Left hindlimb (tissue), 1 donor: ENCODE measurements around the gene TRIM31.

Experiments used
- DNase-seq: peaks from one replicate; pipeline ENCODE4 v3.0.0-alpha.2; 2018

TRIM31 gene

DNA sequence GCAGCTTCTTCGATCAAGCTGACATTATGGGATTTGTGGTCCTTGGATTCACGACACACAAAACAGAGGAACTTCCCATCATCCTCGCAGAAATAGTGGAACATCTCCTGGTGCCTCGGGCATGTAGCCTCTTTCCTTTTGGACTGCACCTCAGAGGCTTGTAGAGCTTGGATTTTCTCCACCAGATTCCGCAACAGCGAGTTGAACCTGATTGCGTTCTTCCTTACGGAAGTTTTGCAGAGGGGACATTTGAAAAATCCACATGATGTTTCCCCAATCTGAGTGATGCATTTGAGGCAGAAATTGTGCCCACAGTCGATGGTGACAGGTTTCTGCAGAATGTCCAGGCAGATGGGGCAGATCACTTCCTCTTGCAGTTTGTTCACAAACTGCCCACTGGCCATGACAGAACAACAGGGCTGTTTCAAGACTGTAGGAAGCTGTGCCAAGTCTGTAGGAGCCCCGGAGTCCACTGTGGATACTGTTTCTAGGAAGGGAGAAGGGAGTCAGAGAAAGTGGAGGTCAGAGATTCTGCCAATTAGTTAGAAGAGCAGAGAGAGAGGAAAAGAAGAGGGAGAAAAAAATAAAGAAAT, 392 bp downstream of the TRIM31 start:
- DNase-seq = no peak

DNA sequence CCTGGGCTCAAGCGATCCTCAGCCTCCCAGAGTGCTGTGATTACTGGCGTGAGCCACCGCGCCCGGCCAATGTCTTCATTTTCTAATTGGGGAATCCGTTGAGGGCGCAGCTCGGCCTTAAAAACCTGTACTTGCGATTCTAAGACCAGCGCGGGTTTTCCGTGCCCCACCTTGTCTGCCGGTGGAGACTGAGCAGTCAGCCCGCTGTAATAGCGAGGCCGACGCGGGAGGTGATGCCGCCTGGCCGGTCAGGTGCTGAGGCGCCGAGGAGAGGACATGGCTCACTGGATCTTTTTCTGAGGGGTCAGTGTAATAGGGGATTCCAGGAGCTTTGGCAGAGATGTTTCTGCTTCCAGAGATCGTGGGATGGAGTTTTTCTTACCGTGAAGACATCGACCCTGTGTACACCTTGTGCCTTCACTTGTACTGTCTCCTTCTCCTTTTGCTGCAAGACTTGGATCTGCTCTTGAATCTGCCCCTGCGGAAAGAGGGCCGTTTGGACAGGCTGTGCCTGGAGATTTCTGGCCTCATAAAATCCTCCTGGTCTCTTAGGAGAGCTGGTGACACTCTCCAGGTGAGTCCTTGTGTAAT, 1.5 kb downstream of the TRIM31 start:
- DNase-seq = no peak

DNA sequence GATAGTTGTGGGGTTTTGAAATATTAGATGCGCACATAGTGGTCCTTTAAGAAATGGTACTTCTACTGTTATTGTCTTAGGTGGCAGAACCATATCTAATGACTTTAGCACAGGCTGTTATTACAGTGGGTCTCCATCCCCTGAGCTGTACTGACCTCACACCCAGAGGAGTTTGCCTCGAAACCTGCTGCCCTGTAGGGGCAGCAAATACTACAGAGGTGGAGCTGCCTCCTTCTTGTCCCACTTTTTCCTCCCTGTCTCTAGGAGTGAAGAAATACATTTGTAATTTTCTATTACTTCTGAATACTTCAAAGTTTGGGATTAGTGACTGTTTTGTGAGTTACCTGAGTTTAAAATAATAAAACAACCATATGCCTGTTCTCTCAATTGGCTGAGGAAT, 8.2 kb downstream of the TRIM31 start:
- no peak for DNase-seq

DNA sequence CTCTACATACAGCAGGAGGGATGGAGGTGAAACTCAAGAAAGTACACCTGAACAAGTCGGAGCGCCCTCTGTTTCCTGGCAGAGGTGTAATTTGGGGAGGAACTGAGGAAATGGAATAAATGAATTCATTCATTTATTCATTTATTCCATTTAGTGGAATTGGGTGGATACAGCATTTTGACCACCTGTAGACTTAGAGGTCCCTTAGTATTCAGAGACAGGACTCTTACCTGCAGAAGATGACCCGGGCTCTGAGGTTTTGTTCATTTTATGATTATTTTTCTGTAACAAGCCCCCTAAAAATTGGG, 9.1 kb downstream of the TRIM31 start:
- DNase-seq = no peak

DNA sequence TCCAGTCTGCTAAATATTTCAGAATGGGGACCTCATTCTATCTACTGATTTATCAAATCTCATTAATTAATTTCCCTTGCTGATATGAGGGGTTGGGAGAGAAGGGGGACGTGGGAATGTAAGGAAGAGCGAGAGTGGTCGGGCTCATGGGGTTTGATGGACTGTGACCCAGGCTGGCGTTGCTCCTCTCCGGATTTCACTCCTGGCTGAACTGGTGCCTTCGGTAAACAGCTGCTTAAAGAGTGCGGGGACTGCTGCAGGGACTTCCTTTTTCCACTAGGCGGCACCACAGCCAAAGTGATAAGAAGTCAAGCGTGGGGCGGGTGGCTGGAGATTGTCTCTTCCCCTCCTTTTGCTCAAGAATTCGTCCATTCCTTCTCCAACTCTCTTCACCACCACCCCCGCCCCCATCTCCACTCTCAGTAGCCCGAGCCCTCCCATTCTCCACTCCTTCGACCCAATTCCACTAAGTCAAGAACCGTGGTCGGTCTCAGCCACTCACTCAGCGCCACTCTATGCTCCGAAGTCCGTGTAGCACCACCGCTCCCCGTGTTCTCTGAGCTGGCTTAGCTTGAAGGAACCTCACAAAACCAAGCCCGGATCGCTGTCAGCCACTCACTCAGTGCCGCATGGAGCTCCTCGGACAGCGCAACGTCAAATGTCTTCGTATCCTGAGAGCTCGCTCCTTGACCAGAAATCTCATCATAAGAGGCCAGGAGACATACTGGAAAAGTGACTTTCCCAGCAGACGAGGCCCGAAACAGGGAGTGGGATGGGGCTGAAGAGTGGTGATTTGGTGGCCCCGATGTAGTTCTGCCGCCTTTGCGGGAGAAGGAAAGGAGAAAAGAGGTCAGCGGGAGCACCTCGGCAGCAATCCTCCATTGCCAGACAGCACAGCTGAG, 9.7 kb downstream of the TRIM31 start:
- peak; percentile 81 for DNase-seq

DNA sequence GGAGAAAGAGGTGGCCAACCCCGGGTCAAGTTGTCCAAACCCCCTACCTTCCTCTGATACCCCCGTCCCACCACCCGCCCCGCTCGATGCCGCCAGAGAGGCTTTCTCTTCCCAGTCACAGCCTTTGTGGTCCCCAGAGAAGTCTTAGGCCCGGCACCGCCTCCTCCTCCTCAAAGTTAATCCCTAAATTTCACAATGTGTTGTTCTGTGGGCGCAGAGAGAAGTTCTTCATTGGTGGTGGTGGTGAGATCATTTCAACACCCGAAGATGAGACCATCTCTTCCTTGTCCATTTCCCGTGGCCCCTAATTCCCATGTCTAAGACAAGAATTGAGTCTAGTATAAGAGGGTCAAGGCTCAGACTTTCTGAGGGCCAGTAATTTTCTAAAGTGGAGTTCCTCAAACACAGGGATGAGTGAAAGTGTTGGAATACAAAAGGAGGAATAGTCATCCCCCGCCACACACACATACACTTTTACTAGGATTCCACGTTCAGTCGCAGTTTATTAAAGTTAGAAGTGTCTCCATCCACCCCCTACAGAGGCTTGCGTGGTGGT, 10.4 kb downstream of the TRIM31 start:
- no peak for DNase-seq

DNA sequence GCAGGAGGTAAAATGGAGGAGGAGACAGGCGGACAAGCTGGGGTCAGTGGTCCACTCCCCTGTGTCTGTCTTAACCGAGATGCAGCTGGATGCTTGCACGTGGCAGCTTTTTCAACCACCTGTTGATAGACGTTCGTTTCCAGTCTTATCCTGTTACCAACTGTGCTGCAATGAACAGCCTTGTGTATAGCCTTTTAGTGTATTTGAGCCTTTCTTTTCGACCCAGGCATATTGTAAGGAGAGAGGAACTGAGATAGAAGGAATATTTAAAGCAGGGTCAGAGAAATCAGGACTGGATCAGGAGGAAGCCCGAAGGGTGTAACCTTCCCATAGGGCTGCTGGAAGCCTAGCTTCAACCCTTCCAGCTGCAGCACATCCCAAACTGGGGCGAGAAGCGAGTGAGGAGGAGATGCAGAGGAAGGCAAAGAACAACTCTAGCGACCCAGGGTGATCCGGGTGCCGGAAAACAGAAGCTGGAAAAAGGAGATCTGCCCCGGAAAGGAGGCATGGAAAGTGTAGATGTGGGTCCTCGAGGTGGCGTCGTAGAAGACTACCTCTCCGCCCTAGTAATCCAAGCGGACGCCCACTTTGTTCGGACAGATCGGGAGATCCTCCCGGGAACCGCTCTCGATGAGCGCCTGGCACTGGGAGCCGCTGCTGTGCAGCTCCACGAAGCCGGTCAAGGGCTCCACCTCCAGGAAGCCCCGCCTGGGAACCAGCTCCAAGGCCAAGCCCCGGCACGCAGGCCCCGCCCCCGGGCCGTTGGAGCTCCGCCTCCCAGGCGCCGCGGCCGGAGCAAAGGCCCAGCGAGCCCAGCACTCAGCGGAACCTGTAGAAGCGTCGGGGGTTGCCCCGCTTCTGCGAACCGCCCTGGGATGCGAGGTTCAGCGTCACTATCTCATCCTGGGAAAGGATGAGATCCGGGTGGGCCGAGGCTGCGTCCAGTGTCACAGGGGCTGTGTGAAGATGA, 11.2 kb downstream of the TRIM31 start:
- DNase-seq = peak; percentile 85

DNA sequence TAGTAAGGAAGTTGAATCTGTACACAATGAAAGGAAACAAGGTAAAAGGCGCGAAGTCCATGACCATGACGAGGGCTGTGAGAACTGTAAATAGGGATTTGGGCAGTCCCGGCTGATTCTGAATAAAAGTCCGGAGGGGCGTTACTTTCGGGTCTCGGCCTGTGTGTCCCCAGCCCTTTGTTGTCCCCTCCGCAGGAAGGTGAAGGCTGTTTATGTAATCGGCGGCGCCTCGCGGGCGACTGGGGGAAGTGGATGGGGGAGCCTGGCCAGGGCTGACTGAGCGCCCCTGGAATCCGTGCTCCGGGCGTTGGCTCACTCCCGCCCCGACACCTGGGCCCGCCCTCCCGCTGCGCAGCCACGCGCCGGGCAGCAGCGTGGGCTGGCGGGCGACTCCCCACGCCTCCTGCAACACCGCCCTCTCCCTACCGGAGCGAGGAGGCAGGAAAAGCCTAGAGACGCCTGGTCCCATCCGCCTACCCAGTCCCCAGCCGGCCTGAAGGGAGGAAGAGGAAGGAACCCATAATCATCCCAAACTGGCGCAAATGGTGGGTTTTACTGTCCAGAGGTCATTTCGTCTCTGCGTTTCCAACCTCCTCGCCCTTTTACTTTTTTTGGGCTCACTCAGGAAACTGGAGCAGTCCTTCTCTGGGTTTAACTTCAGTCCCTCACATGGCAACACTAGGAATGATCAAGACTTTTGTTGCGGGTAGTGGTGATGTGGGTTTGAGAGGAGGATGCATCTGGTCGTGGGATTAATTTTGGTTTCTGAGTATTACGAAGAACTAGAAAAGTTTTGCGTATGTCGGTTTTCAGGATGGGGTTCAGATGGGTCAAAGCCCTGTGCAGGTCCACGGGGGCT, 12.1 kb downstream of the TRIM31 start:
- DNase-seq = no peak

DNA sequence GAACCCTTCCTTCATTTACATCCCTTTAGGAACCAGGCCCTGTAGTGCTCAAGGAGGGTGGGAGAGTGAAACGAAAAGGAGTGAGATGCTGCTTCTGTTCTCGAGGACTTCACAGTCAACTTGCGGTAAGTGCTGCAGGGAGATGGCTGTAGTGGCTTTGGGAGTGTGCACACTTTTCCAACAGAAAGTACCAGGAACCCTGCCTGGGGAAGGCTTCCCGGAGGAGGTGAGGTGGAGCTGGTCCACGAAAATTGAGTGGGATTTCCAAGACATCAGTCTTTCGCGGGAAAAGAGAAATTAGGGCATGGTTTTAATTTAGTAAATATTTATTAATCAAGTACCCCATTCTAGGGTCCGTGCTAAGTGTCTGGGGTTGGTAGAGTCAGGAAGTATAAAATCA, 12.7 kb downstream of the TRIM31 start:
- no peak for DNase-seq

DNA sequence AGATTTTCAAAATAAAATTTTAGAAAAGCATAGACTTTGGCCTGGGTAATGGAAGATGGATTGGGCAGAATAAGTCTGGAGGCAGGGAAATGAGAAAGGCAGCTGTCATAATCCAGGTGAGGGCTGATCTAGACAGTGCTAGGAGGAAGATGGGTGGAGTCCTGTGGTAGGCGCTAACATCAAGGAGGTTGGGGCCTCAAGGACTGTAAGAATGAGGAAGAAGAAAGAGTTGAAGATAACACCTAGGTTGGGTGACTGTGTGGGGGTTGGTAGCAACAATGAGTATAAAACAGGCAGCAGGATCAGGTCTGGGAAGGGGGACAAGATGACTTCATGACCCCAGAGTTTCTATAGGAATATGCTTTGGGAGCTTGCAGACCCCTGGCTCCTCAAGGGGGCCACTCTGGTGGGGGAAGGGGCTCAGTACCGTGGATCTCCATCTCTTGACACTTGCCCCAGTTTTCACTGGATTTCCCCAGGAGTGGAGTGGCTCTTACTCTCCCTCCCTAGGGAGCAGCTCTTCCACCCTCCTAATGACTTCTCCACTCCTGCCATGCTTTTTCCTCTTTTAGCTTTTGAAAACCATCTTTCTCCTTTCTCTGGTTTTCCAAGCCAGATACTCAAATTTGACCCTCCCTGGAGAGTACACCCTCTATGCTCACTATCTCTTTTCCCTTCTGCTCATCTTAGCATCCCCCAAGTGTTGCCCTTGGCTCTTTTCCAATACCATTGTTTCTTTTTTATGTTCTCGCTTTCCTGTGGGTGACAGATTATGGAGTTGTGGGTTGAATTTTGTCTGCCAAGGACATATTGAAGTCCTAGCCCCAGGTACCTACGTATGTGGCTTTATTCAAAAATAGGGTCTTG, 14.8 kb downstream of the TRIM31 start:
- DNase-seq = no peak

DNA sequence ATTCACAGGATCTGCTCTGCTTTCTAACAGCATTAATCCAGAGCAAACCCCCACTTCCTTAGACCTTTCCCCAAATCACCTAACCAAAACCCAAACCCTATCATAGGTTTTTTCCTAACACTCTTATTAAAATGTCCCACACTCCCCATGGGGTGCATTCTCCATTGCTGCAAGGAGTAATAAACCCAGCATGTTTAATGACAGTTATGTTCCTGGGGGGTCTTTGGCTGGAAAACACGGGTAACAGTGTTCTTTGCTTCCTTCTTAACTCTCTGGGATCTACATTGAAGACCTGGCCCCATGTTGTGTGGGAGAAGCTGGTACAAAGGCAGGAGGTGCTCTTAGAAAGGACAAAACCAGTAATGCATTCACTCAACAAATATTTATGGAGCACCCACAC, 16.1 kb downstream of the TRIM31 start:
- DNase-seq = no peak

DNA sequence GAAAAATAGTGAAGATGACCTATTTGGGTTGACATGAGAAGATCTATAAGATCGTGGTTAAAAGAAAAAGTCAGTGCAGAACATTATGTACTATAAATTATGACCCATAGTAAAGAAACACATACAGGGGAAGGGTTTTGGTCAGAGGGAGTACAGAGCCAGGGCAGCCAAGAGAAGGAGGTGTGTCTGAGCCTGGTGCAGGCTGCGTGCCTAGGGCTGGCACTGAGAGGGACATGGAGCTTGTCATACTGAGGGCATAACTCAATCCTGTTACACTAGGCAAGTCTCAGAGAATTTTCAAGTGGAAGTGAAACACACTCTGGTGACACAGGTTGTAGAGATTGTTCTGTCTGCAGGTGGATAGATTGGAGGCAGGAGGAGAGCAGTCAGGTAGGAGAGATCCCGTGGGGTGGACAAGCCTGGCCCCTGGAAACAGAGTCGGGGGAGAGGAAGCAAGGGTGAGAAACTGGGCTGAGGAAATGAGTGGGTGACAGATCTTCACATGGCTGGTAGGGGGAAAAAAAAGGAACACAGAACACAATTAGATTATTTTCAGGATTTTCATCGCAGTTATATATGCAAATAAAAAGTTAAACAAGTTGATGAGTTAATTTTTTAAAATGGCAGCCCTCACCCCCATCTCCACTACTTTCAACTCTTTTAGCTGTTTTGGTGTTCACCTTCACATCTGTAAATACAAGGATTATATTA, 18.8 kb downstream of the TRIM31 start:
- DNase-seq = no peak

DNA sequence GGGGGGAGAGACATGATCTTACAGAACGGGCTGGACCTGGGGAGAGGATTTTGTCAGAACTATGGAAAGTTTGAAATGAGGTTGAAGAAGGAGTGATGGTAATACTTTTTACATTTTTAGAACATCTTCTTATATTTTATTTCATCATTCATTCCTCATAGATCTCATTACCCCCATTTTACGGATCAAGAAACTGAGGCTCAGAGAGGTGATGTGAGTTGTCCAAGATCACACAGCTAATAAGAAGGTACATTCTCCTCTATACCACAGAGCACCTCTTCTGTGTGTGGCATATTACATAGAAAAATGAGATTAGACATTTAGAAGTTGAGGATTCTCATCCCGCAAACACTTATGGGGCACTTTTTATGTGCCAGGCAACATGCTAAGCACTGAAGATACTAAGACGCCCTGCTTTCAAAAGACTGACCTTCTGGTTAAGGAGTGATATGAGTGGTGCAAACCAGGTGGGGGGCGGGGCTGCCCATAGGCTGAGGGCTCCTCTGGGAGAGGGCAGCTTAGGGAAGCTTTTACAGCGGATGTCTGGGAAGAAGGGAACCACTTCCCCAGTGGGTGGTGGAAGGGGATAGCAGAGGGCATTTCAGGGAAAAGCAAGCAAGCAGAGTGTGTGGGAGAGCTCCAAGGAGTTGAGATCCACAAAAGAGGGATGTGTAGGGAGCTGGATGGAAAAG, 19.9 kb downstream of the TRIM31 start:
- DNase-seq = no peak

DNA sequence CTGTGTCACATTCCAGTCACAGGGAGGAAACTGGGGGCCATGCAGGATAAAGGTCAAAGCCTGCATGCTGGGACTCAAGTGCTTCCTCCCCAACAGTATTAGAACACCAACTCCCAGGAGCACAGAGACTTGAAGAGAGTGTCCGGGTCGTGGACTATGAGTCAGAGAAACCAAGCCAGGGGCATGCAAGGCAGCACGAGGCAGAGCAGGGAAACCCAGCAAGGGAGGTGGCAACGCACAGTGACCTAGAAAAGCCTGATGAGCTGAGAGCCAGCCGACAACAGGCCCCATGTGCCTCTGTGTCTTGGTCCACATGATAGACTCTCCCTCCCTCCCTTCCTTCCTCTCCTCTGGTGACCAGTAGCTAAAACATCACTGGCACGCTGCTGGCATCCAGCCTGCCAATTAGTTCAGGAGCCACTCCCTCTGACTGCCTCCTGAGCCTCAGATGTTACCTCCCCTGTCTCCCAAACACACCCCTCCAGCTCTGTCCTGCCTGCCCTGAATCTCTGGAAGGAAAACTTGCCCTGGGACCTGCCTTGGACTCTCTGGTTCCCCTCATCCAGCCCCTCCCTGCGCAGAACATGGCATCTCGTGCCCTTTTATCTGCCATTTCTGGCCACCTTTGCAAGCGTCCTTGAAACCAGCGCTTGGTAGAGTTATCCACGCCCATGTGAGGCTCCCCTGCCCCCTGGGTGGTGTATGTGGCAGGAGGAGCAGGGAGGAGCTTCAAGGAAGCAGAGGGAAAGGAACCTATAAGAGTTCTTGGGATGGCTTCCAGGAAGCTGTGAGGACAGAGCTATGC, 21.1 kb downstream of the TRIM31 start:
- DNase-seq = no peak

DNA sequence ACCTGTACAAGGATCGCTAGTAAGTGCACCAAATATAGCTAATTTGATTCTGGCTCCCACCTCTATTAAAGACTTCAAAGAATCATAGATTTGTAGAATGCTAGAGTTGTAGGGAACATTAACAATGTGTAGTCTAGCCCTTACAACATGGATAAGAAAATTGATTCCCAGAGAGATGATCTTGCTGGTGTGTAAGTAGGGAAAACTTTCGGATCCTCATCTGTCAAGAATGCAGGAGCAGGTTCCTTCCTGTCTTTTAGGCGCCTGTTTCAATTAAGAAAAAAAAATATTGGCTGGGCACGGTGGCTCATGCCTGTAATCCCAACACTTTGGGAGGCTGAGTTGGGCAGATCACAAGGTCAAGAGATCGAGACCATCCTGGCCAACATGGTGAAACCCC, 25.0 kb downstream of the TRIM31 start:
- DNase-seq = no peak

DNA sequence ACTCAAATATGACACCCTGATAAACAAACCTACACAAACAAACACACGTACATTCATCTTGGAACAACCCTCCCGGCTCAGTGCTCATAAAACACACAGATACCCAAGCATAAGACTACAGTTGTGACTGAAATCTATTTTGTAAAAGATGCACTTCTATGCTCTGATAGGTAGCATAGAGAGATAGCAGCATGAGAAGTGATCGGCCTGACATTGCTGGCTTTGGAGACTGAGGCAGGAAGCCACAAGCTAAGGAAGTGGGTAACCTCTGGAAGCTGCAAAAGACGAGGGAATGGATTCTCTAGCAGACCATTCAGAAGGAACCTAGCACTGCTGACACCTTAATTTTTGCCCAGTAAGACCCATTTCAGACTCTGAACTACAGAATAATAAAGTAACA, 35.7 kb downstream of the TRIM31 start:
- no peak for DNase-seq

DNA sequence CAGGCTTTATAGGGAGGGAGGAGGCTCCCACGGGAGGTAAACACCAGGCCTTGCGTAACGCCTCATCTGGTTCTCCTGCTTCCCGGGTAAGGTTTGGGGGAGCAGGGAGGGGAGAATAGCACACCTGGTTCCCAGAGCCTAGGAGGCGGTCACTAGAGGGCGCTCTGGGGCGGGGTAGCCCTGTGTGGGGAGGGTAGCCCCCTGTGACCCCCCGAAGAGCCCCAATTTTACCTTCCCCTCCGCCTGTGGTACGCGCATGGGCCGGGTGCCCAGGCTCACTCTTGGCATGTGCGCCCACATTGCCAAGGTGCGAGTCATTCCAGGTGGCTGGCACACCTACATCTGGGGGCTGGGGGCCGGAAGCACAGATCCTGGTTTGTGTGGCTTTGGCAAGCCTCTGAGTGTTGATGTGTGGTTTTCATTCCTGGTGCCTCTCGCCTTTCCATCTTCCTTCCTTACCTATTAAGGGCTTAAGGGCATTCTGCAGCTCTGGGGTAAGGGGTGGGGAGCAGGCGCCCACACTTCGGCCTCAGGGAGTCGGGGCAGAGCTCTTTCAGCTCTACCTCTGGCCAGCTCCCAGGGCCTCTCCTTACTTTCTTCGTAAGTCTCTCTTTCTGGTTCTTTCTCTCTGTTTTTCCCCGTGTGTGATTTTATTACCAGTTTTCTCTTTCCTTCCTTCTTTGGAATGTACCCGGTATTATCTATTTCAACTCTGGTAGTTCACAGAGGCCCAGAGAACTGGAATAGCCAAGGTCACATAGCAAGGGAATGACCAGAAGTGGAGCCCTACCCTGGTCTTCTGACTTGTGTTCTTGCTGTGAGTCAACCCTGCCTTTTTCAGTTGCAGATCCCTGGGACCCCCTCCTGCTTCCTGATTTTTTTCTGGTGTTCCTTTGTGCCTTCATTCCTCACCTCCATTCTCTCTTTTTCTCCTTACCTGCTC, 36.8 kb downstream of the TRIM31 start:
- no peak for DNase-seq
